NCI-H146 treated with DMSO at 0.1 percent for 48 hours (cell line): ENCODE data around the gene ILDR2.

Experiments used
- DNase-seq: peaks from one replicate; lab custom pipeline; 2025; ENCODE audit not compliant: unreplicated experiment; lab: John Stamatoyannopoulos, UW

Gene ILDR2

DNA sequence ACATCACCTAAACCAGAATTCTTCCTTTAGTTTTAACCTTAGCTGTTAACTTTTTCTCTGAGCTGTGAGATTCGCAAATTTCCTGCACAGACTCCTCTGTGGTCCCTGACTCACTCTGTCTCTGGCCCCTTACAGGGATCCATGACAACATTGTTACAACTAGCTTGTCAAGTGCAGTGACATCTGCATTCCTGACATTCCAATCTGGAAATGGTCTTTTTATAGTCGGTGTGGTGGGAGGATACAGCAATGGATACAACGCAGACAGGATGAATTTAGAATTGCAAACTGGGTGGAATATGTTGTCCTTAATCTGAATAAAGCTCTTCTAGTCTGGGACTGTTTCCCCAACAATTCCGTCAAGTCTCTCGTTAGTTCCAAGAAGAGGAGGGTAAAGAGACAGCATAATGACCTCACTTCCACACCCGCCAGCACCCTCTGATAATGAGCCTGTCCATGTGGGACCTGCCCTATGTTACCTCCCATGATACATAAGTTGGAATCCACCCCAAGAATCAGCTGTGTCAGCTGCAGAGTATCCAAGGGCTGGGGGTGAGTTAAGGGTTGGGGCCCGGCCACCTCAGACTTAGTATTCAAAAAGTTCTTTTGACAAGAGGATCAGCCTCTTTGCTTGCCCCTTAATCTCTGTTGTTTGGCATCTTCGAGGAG, 49.4 kb downstream of the ILDR2 start:
- DNase-seq, result no peak

DNA sequence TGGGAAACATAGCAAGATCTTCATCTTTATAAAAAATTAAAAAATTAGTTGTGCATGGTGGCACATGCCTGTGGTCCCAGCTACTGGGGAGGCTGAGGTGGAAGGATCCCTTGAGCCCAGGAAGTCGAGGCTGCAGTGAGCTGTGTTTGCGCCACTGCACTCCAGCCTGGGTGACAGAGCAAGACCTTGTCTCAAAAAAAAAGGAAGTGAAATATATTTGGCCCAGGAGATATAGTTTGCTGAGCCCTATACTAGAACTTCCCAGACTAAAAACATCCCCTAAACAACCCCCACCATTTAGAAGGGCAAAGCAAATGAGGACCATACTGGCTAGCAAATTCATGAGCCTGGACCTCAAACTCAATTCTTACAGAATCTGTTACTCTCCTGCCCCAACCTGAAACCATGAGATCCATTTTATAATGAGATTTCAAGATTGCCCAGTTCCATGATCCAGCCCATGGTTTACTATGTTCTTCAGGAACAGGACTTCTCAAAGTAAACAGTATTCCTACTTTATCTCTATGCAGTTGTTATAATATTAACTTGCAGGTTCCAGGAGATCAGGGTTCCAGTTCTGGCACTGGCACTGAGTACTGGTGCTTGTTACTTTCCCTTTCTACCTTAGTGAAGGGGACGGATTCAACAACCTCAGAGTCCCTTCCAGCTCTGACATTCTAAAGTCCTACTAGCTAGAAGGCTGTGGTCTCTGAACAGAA, 50.4 kb downstream of the ILDR2 start:
- DNase-seq, result no peak

- no peak for DNase-seq
Measured at GRCh38 chr1:166920561-166921475, 54.5 kb downstream of the ILDR2 start.

GRCh38 chr1:166918956-166919316, 56.4 kb downstream of the ILDR2 start:
- DNase-seq, result no peak

- no peak for DNase-seq
Measured at GRCh38 chr1:166918088-166918955, 57.0 kb downstream of the ILDR2 start.

DNA sequence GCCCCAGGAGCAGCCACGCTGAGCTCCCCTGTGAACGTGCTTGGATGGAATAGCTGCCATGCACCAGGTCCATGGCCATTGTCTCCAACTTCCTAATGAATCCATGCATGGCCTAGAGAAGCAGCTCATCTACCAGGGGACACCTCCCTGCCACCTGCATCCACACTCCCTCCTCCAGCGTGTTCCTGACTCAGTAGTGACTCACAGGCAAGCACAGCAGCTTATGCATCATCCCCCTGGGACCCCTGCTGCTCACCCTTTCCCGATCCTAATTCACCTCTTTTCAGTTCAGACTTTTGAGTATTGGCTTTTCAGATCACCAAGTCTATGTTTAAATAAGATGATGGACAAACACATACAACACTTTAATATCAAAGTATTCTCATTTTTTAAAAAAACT, 59.4 kb downstream of the ILDR2 start:
- DNase-seq, result no peak

DNA sequence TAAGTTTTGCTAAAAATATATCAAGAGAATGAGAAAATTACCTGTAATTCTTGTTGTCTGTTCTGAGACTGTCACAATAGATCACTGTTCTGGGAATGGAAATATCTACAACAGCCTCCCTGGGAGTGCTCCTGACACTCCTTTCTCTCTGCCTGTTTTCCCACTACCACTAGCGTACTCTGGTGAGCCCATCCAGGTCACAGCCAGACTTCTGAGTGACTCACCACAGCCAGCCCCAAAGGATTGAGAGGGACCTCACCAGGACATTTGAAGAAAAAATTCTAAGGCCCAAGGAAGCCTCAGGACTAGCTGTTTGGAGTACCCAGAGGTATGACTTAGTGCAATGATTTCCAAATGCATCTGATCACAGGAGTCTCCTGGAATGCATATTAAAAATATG, 60.3 kb downstream of the ILDR2 start:
- no peak for DNase-seq

DNA sequence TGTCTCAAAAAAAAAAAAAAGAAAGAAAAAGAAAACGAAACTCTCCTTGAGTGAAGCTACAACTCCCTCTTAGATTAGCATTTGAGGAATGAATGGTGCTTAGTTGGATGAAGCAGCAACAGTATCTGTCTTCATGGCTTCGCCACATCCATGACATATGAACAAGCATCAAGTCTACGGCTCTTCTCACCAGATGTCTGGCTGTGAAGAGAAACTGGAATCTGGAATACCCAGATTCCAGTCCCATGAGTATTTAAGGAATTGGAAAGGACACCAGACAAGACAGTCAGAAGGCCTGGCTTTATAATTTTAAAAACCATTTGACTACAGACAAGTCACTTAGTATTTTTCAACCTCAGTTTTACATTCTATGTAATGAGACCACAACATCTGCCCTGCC, 61.2 kb downstream of the ILDR2 start:
- no peak for DNase-seq

- DNase-seq, result no peak
Measured at GRCh38 chr1:166911624-166912023, 63.7 kb downstream of the ILDR2 start.

GRCh38 chr1:166910396-166910994, 64.8 kb downstream of the ILDR2 start:
- peak; percentile 72 for DNase-seq

DNA sequence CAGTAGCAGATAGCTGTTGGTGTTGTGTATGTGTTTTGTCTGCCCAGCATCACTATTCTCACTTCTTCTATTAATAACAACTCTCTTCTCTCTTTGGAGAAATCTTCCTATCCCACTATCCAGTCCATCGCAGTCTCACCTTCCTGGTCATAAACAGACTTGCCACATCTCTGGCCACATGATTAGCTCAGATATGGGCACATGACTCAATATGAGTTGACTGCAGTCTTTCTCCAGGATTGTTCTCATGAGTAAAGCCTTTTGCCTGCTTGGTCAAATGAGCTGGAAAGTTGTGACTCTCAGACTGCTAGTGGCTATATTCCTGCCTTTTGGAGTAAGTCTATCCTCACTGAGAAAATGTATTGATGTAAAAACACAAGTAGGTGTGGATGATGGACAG, 66.4 kb downstream of the ILDR2 start:
- DNase-seq, result no peak

DNA sequence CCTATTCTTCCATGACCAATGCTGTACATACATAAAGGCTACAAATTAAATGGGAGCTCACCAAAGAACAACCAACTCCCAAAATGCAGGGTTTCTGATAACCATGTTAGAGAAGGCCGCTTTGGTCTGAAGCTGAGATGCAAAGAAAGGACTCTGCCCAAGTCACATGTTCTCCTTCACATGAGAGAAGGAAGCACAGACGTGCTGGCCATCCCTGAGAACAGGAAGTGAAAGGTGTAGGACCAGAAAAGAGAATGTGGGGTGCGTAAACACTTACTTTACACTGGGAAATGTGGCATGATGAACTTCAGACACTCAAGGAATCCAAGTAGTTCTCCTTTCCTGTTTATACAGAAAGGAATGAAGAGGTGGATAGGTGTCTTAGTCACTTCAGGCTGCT, 67.6 kb downstream of the ILDR2 start:
- no peak for DNase-seq

DNA sequence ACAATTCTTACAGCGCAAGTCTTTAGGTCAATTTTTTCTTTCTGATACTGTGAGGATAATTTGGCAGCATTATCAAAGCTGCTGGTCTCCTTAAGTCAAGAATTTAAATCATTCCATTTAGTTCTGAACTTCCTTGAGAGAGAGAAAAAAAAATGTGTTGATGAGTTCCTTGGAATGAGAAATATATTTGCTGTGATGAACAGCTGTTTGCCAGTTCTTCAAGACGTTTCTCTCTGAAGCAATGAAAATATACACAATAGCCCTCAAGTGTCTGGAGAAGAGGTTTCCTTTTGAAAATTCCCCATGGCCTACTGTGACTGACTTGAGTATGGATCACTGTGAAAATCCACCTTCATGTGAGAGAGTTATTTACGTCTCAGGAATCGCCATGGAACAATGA, 68.3 kb downstream of the ILDR2 start:
- no peak for DNase-seq

DNA sequence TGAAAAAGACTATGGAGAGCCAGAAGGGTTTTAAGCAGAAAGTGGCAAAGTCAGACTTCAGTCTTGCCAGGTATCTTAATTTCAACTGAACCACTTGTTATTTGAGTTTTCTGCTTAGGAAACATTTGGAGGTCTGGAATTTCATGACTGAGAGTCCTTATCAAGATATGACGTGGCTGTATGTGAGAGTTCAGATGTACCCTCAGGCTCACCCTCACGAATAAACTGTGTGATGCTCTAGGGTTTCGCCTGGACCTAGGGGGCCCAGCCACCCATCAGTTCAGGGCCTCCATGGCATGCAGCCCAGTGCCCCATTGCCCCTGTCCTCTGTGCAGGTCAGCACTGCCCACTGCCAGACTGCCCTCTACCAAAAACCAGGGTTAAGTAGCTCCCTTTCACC, 68.7 kb downstream of the ILDR2 start:
- DNase-seq, result no peak

DNA sequence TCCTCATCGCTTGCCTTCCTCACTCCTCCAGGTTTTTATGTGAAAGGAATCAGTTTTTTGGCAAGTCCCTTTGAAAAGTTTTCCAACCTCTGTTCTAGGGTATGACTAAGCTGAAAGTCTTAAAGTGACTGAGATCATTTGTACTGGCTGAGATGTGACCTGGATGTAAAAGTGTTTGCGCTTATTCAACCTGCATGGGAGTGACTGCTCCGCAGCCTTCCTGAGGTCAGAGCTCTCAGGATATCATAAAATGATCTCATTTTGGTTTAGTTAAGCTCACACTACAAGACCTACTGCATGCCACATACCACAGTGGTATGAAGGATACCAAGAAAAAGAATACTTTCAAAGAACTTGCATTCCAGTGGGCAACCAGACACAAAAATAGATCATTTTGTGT, 69.4 kb downstream of the ILDR2 start:
- no peak for DNase-seq

GRCh38 chr1:166905136-166905535, 70.2 kb downstream of the ILDR2 start:
- DNase-seq, result no peak

GRCh38 chr1:166903232-166903631, 72.1 kb downstream of the ILDR2 start:
- DNase-seq, result no peak

DNA sequence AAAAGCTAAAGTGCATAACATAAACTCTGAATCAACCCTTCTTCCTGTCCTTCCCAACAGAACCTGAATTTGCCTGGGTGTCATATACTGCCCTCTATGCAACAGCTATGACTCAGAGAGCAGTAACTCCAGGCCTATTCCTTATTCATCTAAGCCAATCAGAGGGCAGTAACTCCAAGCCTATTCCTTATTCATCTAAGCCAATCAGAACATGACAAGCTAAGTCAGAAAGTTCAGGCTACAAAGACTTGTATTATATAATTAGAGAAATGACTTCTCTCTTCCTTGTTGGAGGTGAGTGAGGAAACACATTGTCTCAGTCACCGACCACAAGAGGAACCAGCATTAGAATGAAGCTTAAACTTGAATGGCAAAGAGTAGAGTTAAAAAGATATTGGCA, 73.1 kb downstream of the ILDR2 start:
- DNase-seq, result no peak

GRCh38 chr1:166900987-166901386, 74.4 kb downstream of the ILDR2 start:
- DNase-seq, result no peak

DNA sequence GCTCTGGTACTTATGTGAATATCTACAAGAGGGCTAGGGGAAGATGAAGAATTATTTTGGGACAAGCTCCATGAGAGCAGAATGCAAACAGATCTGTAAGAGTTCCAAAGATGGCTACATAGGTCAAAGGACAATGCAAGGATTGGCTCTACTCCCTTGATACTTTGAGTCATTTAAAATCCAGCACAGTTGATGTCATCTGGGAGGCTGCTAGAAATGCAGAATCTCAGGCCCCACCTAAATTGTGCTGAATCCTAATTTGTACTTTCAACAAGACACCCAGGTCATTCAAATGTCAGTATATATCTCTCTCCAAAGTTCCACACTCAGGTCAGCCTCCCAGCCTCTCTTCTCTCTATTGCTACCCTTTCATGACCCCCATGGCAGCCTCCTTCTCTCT, 75.6 kb downstream of the ILDR2 start:
- DNase-seq, result no peak

DNA sequence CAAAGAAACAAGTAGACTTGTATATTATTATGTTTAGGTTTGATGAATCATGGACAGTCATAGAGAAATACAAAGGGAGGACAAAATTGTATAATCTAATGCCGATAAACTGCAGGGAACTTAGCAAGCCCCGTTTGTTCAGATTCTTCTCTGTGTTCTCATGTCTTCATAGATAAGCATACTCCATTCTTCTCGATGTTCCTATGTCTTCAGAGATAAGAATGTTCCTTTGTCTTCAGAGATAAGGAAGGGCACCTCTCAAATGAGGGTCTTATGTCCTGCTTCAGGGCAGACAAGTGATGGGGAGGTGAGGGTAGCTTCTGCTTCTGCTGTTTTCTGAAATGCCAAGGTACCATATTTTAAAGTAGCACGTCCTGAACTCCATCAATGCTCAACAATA, 79.6 kb downstream of the ILDR2 start:
- DNase-seq, result no peak
